Prostate gland (tissue), 1 donor: ENCODE measurements around the gene TRAF3.

Source experiments
- POLR2A ChIP-seq: fragments of 450-650 bp; IDR thresholded peaks from one replicate; pipeline ENCODE4 v1.6.1; 2016; ENCODE audit warnings: antibody characterized with exemption, mild to moderate bottlenecking
- POLR2AphosphoS5 ChIP-seq: sonication (generic); formaldehyde crosslinking; IDR thresholded peaks from one replicate; pipeline ENCODE4 v1.6.1; 2017; ENCODE audit warnings: antibody characterized with exemption

DNA sequence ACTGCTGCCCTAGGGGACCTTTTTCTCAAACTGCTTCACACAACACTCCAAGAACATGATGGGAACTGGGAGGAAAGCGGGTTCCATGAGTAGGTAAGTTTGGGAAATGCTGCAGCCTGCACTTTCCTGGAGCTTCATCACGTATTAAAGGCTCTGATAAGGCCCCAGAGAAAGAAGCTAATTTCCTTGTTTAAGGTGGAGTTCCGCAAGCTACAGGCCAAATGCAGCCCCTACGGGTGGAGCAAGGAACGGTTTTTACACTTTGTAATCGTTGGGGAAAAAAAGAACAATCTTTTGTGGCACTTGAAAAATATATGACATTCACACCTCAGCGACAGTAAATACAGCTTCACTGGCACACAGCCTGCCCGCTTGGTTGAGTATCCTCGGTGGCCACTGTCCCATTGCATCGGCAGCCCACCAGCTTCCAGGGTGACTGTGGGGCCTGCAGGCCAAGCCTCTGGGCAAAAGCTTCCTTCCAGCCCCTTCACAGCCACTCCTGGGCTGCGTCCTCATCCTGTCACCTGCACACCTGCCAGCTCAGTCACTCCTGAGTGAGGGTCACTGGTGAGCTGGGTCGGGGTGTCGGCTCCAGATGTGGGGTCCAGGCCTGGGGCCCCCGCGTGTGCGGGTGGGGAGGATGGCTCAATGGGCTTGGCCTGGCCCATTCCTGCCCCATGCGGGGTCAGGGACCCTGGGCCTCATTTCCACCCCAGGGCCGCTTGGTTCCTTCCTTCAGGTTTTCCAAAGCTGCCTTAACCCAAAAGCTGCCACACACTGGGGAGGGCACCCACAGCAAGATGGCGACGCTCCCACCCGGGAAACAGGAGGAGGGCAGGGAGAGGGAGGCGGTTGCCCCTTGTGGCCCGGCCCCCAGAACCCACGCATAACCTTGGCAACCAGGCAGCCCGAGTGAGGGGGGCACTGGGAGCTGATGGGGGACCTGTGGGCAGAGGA, 147.7 kb downstream of the TRAF3 start:
- no peak for TF ChIP-seq POLR2A
- no peak for TF ChIP-seq POLR2AphosphoS5
